HepG2 (cell line): ENCODE results near the gene ENTPD7. TPM values are rescaled to one million over a fixed set of nuclear protein-coding genes. Genes with fewer than 3 reads are reported as not detected.

Experiments used
- DBP ChIP-seq: sonication (generic); formaldehyde crosslinking; IDR thresholded peaks from 2 replicates; pipeline ENCODE4 v1.4.0; 2020; ENCODE audit warnings: missing genetic modification reagents; ENCODE audit errors: not compliant biosample characterization
- E2F1 ChIP-seq: sonication (generic); formaldehyde crosslinking; IDR thresholded peaks from 2 replicates; pipeline ENCODE4 v1.5.0; 2020; ENCODE audit warnings: missing genetic modification reagents
- EP300 ChIP-seq, 3 experiments: sonication (generic) in 1 of 3; formaldehyde crosslinking in 1 of 3; IDR thresholded peaks; 2 replicates each; pipeline versions ENCODE4 v1.5.1 to v1.6.1; 2011 to 2020; ENCODE audit warnings: low read depth in 2 of 3, low read length in 2 of 3, borderline replicate concordance in 1 of 3, improper control_type of control experiment in 1 of 3, mild to moderate bottlenecking in 1 of 3, missing genetic modification reagents in 1 of 3, moderate library complexity in 1 of 3
- LRRFIP1 ChIP-seq: sonication (generic); formaldehyde crosslinking; conservative IDR thresholded peaks from 2 replicates; pipeline ENCODE4 v1.4.0; 2020; ENCODE audit warnings: missing genetic modification reagents
- MXD3 ChIP-seq: IDR thresholded peaks from 2 replicates; pipeline ENCODE4 v1.6.1; 2016; ENCODE audit warnings: mild to moderate bottlenecking, missing biosample characterization, missing genetic modification reagents
- RERE ChIP-seq: IDR thresholded peaks from 2 replicates; pipeline ENCODE4 v1.6.1; 2016; ENCODE audit warnings: low read depth, missing genetic modification reagents, missing compliant biosample characterization
- SATB2 ChIP-seq: sonication (generic); formaldehyde crosslinking; IDR thresholded peaks from 2 replicates; pipeline ENCODE4 v1.5.0; 2020; ENCODE audit warnings: missing genetic modification reagents
- TGIF2 ChIP-seq: IDR thresholded peaks from 2 replicates; pipeline ENCODE4 v1.6.1; 2016; ENCODE audit warnings: control low read depth, missing compliant biosample characterization
- TIGD3 ChIP-seq: sonication (generic); formaldehyde crosslinking; IDR thresholded peaks from 2 replicates; pipeline ENCODE4 v1.5.1; 2020; ENCODE audit warnings: mild to moderate bottlenecking, missing genetic modification reagents, borderline replicate concordance
- ZNF224 ChIP-seq: sonication (generic); formaldehyde crosslinking; IDR thresholded peaks from 2 replicates; pipeline ENCODE4 v1.5.0; 2020; ENCODE audit warnings: mild to moderate bottlenecking, missing genetic modification reagents
- ZNF414 ChIP-seq: sonication (generic); formaldehyde crosslinking; IDR thresholded peaks from 2 replicates; pipeline ENCODE4 v1.5.0; 2020; ENCODE audit warnings: missing genetic modification reagents
- ZNF782 ChIP-seq: sonication (generic); formaldehyde crosslinking; IDR thresholded peaks from 2 replicates; pipeline ENCODE4 v1.4.0; 2020; ENCODE audit warnings: missing genetic modification reagents, mild to moderate bottlenecking, borderline replicate concordance
- ZNF788 ChIP-seq: sonication (generic); formaldehyde crosslinking; IDR thresholded peaks from 2 replicates; pipeline ENCODE4 v1.5.0; 2020; ENCODE audit warnings: mild to moderate bottlenecking, missing genetic modification reagents, borderline replicate concordance
- polyA plus RNA-seq, 8 experiments: library from polyadenylated mRNA; depleted of rRNA in 3 of 8; stranded (reverse) in 7 of 8; unstranded in 1 of 8; fragments of >200 nt; fragmentation: Illumina TruSeq in 4 of 8; extraction: Trizol in 4 of 8; gene quantifications; 2 replicates each; pipeline versions ENCODE4 v1.2.1 to v1.2.3, GENCODE V29; 2011 to 2016; ENCODE audit warnings: low read depth in 4 of 8, missing spikeins in 1 of 8, mixed read lengths in 1 of 8; ENCODE audit not compliant: insufficient read depth in 1 of 8
- total RNA-seq, 5 experiments: library from RNA; depleted of rRNA; stranded (reverse); fragments of >200 nt; fragmentation: Illumina TruSeq; extraction: Trizol; gene quantifications; 2 replicates each; pipeline ENCODE4 v1.2.3, GENCODE V29; 2016; ENCODE audit warnings: low read depth in 1 of 5

The ENTPD7 gene
- total and polyA plus RNA-seq, 2 of the 13 experiments (the other 11 are each of a cell fraction or from before 2014, with no cell fraction given) = 7.6 to 36.5 TPM

GRCh38 chr10:99732033-99732842 is 72.9 kb downstream of the ENTPD7 start, which contains the start of the genes COX15 and CUTC (continued):
- TF ChIP-seq ZNF788 (CRISPR knock-in tag) (peak; percentile 83), RERE (no peak; the same call in 1 of the 2 replicates), ZNF782 (CRISPR knock-in tag) (peak; percentile 88), MXD3 (CRISPR knock-in tag) (no peak; the same call in 1 of the 2 replicates), TIGD3 (CRISPR knock-in tag) (no peak; the same call in 1 of the 2 replicates), LRRFIP1 (0 out of 2 replicates have a peak, but pooled peaks have one; percentile 35), ZNF414 (CRISPR knock-in tag) (peak; percentile 26), EP300 (IDR thresholded peaks at IDR 0.05; ENCODE audit: low read depth in 2 of 2, low read length in 2 of 2) (no peak), EP300 (CRISPR knock-in tag; IDR thresholded peaks at IDR 0.05; ENCODE audit: borderline replicate concordance) (peak; percentile 46), ZNF224 (CRISPR knock-in tag) (peak; percentile 18; the same call in 1 of the 2 replicates), TGIF2 (0 out of 2 replicates have a peak, but pooled peaks have one; percentile 33), E2F1 (CRISPR knock-in tag) (peak; percentile 46; the same call in 1 of the 2 replicates), SATB2 (CRISPR knock-in tag) (peak; percentile 63; the same call in 1 of the 2 replicates), DBP (no peak)
